Thyroid gland (tissue), 4 donors: ENCODE results near the gene LSP1. TPM values are rescaled to one million over a fixed set of nuclear protein-coding genes. Genes with fewer than 3 reads are reported as not detected.

Experiments
- DNase-seq, 2 donors: peaks; one replicate each; pipeline ENCODE4 v3.0.0-alpha.2; 2019
- H3K27ac ChIP-seq, 3 donors: fragments of 200-600 bp; sonication (generic); 1 replicate in 2 of 3; 2 replicates in 1 of 3; pipeline ENCODE4 v1.5.1; 2016 to 2019; ENCODE audit warnings: mild to moderate bottlenecking in 1 of 3, moderate library complexity in 1 of 3
- H3K27me3 ChIP-seq: fragments of 200-600 bp; sonication (generic); one replicate; pipeline ENCODE4 v1.5.1; 2019
- H3K36me3 ChIP-seq, 2 donors: fragments of 200-600 bp; sonication (generic); one replicate each; pipeline ENCODE4 v1.5.1; 2016 to 2019
- H3K4me1 ChIP-seq, 2 donors: fragments of 200-600 bp; sonication (generic); one replicate each; pipeline ENCODE4 v1.5.1; 2017 to 2019
- H3K4me3 ChIP-seq, 3 donors: fragments of 200-600 bp; sonication (generic); replicated peaks in 1 of 3; 1 replicate in 2 of 3; 2 replicates in 1 of 3; pipeline ENCODE4 v1.5.1; 2016; ENCODE audit warnings: mild to moderate bottlenecking in 1 of 3
- H3K9me3 ChIP-seq: fragments of 200-600 bp; sonication (generic); one replicate; pipeline ENCODE4 v1.5.1; 2017
- CTCF ChIP-seq, 6 experiments: fragments of 200-600 bp in 3 of 6; fragments of 450-650 bp in 3 of 6; sonication (generic) in 3 of 6; IDR thresholded peaks; one replicate each; pipeline ENCODE4 v1.5.1; 2016 to 2019; ENCODE audit warnings: antibody characterized with exemption in 6 of 6, mild to moderate bottlenecking in 2 of 6, inconsistent platforms in 1 of 6, moderate library complexity in 1 of 6
- POLR2A ChIP-seq, 2 donors: fragments of 450-650 bp; IDR thresholded peaks; one replicate each; pipeline ENCODE4 v1.6.1; 2017; ENCODE audit warnings: antibody characterized with exemption in 2 of 2, mild to moderate bottlenecking in 2 of 2, moderate library complexity in 1 of 2
- WGBS, 2 donors: methylation state at CpG; one replicate each; pipeline ENCODE4 v1.1.5; 2017; 5-methylcytosine and 5-hydroxymethylcytosine counted together
- intact Hi-C: fragments of 100-400 bp; cut with DNase I; formaldehyde crosslinking; loops from one replicate; pipeline ENCODE4 v1.15.1; 2023
- total RNA-seq, 4 donors: library from RNA; depleted of rRNA; stranded (reverse); fragments of >200 nt; gene quantifications; one replicate each; pipeline ENCODE4 v1.2.3, GENCODE V29; 2016

LSP1 gene
- total RNA-seq, 4 donors from 2014 or later: 6.7 to 26.1 (median 10.5) TPM

GRCh38 chr11:1869427-1870325, 16.8 kb downstream of the LSP1 start:
- no peak for DNase-seq
- Histone ChIP-seq H3K27me3 (no peaks in the 10 kb centered on the region), H3K27ac (peak overlapping the region in 1 of 3 donors; percentile 3), H3K9me3 (no peaks in the 10 kb centered on the region), H3K4me3 (no peak overlapping the region), H3K36me3 (no peaks in the 10 kb centered on the region), H3K4me1 (peaks cover 6 to 8% of the 10 kb centered on the region in 2 donors)
- TF ChIP-seq CTCF (IDR thresholded peaks at IDR 0.05) (no peak), POLR2A (IDR thresholded peaks at IDR 0.05) (no peak)
- intact Hi-C loops: no loop called here
- WGBS, 2 donors: 58 to 67% methylated on average over 25 to 30 of the region's 34 CpGs

GRCh38 chr11:1870326-1870696, 17.4 kb downstream of the LSP1 start:
- peaks cover 0 to 2% of the 10 kb centered on the region in 2 donors for H3K4me1 ChIP-seq
- WGBS, 2 donors: 61 to 79% methylated on average over 8 to 11 of the region's 12 CpGs
- intact Hi-C loops: no loop called here
- H3K27me3 ChIP-seq: no peaks in the 10 kb centered on the region
- H3K27ac ChIP-seq: no peak overlapping the region
- TF ChIP-seq CTCF (IDR thresholded peaks at IDR 0.05): no peak
- no peak for TF ChIP-seq POLR2A (IDR thresholded peaks at IDR 0.05)
- no peaks in the 10 kb centered on the region for H3K9me3 ChIP-seq
- no peaks in the 10 kb centered on the region for H3K36me3 ChIP-seq
- no peak overlapping the region for H3K4me3 ChIP-seq
- DNase-seq: no peak

- intact Hi-C loops: no loop called here
- no peaks in the 10 kb centered on the region for H3K4me1 ChIP-seq
- DNase-seq: no peak
- WGBS, 2 donors: 37 to 58% methylated on average over 39 to 46 of the region's 50 CpGs
- no peaks in the 10 kb centered on the region for H3K36me3 ChIP-seq
- no peak overlapping the region for H3K27ac ChIP-seq
- no peak for TF ChIP-seq POLR2A (IDR thresholded peaks at IDR 0.05)
- TF ChIP-seq CTCF (IDR thresholded peaks at IDR 0.05): no peak
- no peaks in the 10 kb centered on the region for H3K27me3 ChIP-seq
- no peaks in the 10 kb centered on the region for H3K9me3 ChIP-seq
- no peak overlapping the region for H3K4me3 ChIP-seq
Measured at GRCh38 chr11:1870721-1871466, 18.0 kb downstream of the LSP1 start.

GRCh38 chr11:1871531-1871930, 18.6 kb downstream of the LSP1 start:
- 81 to 83% methylated on average over 11 to 12 of the region's 15 CpGs for WGBS, 2 donors
- no peak overlapping the region for H3K4me3 ChIP-seq
- no peak for DNase-seq
- H3K27ac ChIP-seq: no peak overlapping the region
- intact Hi-C loops: no loop called here
- no peaks in the 10 kb centered on the region for H3K36me3 ChIP-seq
- H3K9me3 ChIP-seq: no peaks in the 10 kb centered on the region
- H3K4me1 ChIP-seq: peaks cover 0 to 3% of the 10 kb centered on the region in 2 donors
- TF ChIP-seq CTCF (IDR thresholded peaks at IDR 0.05) (no peak), POLR2A (IDR thresholded peaks at IDR 0.05) (no peak)
- no peaks in the 10 kb centered on the region for H3K27me3 ChIP-seq
